HTERT RPE-1 (cell line): ENCODE data around the gene CNOT1.

Experiments used
- in situ Hi-C: fragments of 300-500 bp; cut with MboI; formaldehyde crosslinking; loops from 4 replicates; pipeline ENCODE4 v1.14.3; 2020; ENCODE audit warnings: low sequenced_read_pairs

The CNOT1 gene

GRCh38 chr16:58490065-58490464 is 139.6 kb downstream of the CNOT1 start:
- in situ Hi-C loops = loop anchor here (25.0 kb wide), 1 partner anchor 153 kb away; no protein-coding TSS in a partner anchor

GRCh38 chr16:58488531-58488930 is 141.1 kb downstream of the CNOT1 start:
- in situ Hi-C loops = loop anchor here (25.0 kb wide), 1 partner anchor 151 kb away; no protein-coding TSS in a partner anchor

- in situ Hi-C loops = loop anchor here (25.0 kb wide), 1 partner anchor 150 kb away; no protein-coding TSS in a partner anchor
These were observed 141.9 kb downstream of the CNOT1 start for GRCh38 chr16:58487566-58488351.

- in situ Hi-C loops = loop anchor here (25.0 kb wide), 1 partner anchor 148 kb away; no protein-coding TSS in a partner anchor
These were observed 144.3 kb downstream of the CNOT1 start for GRCh38 chr16:58485184-58485887.

- in situ Hi-C loops = loop anchor here (25.0 kb wide), 1 partner anchor 145 kb away; no protein-coding TSS in a partner anchor
These were observed 147.7 kb downstream of the CNOT1 start for GRCh38 chr16:58481931-58482330.

GRCh38 chr16:58481226-58481869 is 148.3 kb downstream of the CNOT1 start:
- in situ Hi-C loops = loop anchor here (25.0 kb wide), 1 partner anchor 144 kb away; no protein-coding TSS in a partner anchor

- in situ Hi-C loops = loop anchor here (25.0 kb wide), 1 partner anchor 141 kb away; no protein-coding TSS in a partner anchor
These were observed 151.2 kb downstream of the CNOT1 start for GRCh38 chr16:58478427-58478826.

GRCh38 chr16:58476791-58477190 is 152.8 kb downstream of the CNOT1 start:
- in situ Hi-C loops = loop anchor here (25.0 kb wide), 1 partner anchor 139 kb away; no protein-coding TSS in a partner anchor

- in situ Hi-C loops = loop anchor here (25.0 kb wide), 1 partner anchor 138 kb away; no protein-coding TSS in a partner anchor
These were observed 154.5 kb downstream of the CNOT1 start for GRCh38 chr16:58475091-58475619.

- in situ Hi-C loops = no loop called here
These were observed 155.3 kb downstream of the CNOT1 start for GRCh38 chr16:58474296-58474695.

GRCh38 chr16:58472827-58473226 is 156.8 kb downstream of the CNOT1 start:
- in situ Hi-C loops = no loop called here

GRCh38 chr16:58472266-58472665 is 157.4 kb downstream of the CNOT1 start:
- in situ Hi-C loops = no loop called here

- in situ Hi-C loops = no loop called here
These were observed 158.2 kb downstream of the CNOT1 start for GRCh38 chr16:58471209-58471975.
